ENCODE data around the gene RNASEH2A.
A peak's percentile ranks its signal among the peaks of the same experiment; 100 is the strongest.

Gene RNASEH2A

DNA sequence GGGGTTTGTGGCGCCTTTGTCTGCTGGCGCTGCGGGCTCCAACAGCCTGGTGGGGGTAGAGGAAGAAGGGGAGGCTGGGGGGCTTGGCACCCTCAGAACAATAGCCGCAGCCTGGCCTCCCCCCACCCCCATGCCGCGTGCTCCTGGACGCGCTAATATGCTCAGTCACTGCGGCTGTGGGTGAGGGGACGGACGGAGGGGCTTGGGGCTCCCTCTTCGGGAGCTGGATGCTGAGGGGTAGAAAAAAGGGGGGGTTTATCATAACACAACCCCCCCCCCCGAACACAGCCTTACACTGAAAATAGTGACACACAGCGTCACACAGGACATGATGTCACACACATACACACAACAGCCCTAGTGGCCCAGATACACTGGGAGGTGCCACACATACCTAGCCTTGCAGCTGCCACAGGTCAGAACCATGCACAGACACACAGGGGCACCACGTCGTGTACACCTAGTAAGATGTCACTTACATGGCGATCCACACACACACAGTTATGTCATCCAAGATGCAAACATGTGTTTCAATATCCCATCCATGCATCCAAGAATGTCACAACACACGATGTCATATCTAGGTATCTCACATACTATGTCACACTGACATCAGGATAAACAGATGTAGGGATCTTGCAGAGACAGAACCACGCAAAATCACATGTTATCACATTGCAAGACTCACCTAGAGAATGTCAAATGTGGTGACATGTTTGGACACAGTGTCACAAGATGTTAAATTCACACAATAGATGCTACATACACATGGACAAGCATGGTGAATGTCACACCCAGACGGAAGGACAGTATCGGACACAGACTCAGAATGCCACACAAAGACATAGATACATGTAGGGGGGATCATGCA, 32.7 kb downstream of the RNASEH2A start:
- ChIA-PET CTCF (no interaction called here), POLR2A (no interaction called here)
- no peak overlapping the region for H3K4me3 ChIP-seq (ENCODE audit: low read depth, low read length)
- no peak for DNase-seq (ENCODE audit: low read depth, low spot score)
- TF ChIP-seq, protein P1, sequence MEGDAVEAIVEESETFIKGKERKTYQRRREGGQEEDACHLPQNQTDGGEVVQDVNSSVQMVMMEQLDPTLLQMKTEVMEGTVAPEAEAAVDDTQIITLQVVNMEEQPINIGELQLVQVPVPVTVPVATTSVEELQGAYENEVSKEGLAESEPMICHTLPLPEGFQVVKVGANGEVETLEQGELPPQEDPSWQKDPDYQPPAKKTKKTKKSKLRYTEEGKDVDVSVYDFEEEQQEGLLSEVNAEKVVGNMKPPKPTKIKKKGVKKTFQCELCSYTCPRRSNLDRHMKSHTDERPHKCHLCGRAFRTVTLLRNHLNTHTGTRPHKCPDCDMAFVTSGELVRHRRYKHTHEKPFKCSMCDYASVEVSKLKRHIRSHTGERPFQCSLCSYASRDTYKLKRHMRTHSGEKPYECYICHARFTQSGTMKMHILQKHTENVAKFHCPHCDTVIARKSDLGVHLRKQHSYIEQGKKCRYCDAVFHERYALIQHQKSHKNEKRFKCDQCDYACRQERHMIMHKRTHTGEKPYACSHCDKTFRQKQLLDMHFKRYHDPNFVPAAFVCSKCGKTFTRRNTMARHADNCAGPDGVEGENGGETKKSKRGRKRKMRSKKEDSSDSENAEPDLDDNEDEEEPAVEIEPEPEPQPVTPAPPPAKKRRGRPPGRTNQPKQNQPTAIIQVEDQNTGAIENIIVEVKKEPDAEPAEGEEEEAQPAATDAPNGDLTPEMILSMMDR (IDR thresholded peaks at IDR 0.05; ENCODE audit: insufficient read depth, low read length, missing control alignments), result no peak

GRCh38 chr19:12840091-12841079, 34.0 kb downstream of the RNASEH2A start:
- ChIA-PET CTCF (interaction anchor here (1.7 kb wide), 1 partner anchor 80 kb away, joined by 4 read pairs; no protein-coding TSS in a partner anchor), POLR2A (no interaction called here)
- H3K4me3 ChIP-seq (ENCODE audit: low read depth, low read length), result peak overlapping the region; percentile 42
- DNase-seq (ENCODE audit: low read depth, low spot score), result no peak
- TF ChIP-seq, protein P1 (IDR thresholded peaks at IDR 0.05; ENCODE audit: insufficient read depth, low read length, missing control alignments), result no peak

GRCh38 chr19:12841094-12841493, 34.7 kb downstream of the RNASEH2A start:
- peak overlapping the region; percentile 42 for H3K4me3 ChIP-seq (ENCODE audit: low read depth, low read length)
- CTCF ChIA-PET, result interaction anchor here (1.0 to 1.7 kb wide), 2 partner anchors 75 to 81 kb away, joined by 3 to 4 read pairs; no protein-coding TSS in a partner anchor
- TF ChIP-seq, protein P1 (IDR thresholded peaks at IDR 0.05; ENCODE audit: insufficient read depth, low read length, missing control alignments), result no peak
- POLR2A ChIA-PET, result no interaction called here
- no peak for DNase-seq (ENCODE audit: low read depth, low spot score)

GRCh38 chr19:12842511-12842910, 36.1 kb downstream of the RNASEH2A start:
- DNase-seq (ENCODE audit: low read depth, low spot score), result no peak
- H3K4me3 ChIP-seq (ENCODE audit: low read depth, low read length), result no peak overlapping the region
- ChIA-PET CTCF (interaction anchor here (1.0 to 1.7 kb wide), 2 partner anchors 77 to 82 kb away, joined by 4 read pairs; no protein-coding TSS in a partner anchor), POLR2A (no interaction called here)
- TF ChIP-seq, protein P1 (IDR thresholded peaks at IDR 0.05; ENCODE audit: insufficient read depth, low read length, missing control alignments), result no peak

GRCh38 chr19:12843328-12843727, 36.9 kb downstream of the RNASEH2A start:
- H3K4me3 ChIP-seq (ENCODE audit: low read depth, low read length), result no peak overlapping the region
- no peak for DNase-seq (ENCODE audit: low read depth, low spot score)
- ChIA-PET POLR2A (no interaction called here), CTCF (interaction anchor here (1.5 to 10.5 kb wide), 2 partner anchors 15 to 81 kb away, joined by 3 to 425 read pairs; no protein-coding TSS in a partner anchor)
- TF ChIP-seq, protein P1 (IDR thresholded peaks at IDR 0.05; ENCODE audit: insufficient read depth, low read length, missing control alignments), result no peak
